K562 (cell line): ENCODE measurements around the gene CERS2. TPM values are rescaled to one million over a fixed set of nuclear protein-coding genes. Genes with fewer than 3 reads are reported as not detected.

ENCODE experiments used
- ATAC-seq: fragments of 200-7000 bp; cut with Tn5 transposase; 3 replicates; pipeline ENCODE4 v1.9.1; 2020; ENCODE audit warnings: moderate library complexity
- BruUV-seq: library from RNA; stranded (reverse); fragments of 400-500 nt; replicated peaks from 2 replicates; lab custom pipeline; 2021; lab: Mats Ljungman, UMichigan
- CTCF ChIA-PET: fragments of 300-600 bp; formaldehyde crosslinking; extraction: SDS; loops from one replicate; lab custom pipeline; 2021; ENCODE audit warnings: low intra/inter-chr PET ratio; lab: Yijun Ruan, JAX
- POLR2A ChIA-PET: fragments of 300-600, 350-650 bp; sonication (Branson Sonifier 250); formaldehyde crosslinking; extraction: SDS; loops from one replicate; lab custom pipeline; 2021; ENCODE audit warnings: antibody characterized with exemption, inconsistent platforms; lab: Yijun Ruan, JAX
- DNase-seq, 4 experiments: peaks; one replicate each; pipeline versions ENCODE4 v3.0.0 to v3.0.0-alpha.2; 2011 to 2018; ENCODE audit warnings: low spot score in 3 of 4, mixed read lengths in 3 of 4; ENCODE audit errors: extremely low read depth in 1 of 4
- FAIRE-seq: peaks from 2 replicates; lab custom pipeline; 2011; peaks lifted over from hg19 to GRCh38; lab: Jason Lieb, UNC
- H2AFZ ChIP-seq: 2 replicates; pipeline ENCODE4 v1.6.0; 2011; ENCODE audit warnings: low read depth, low read length, control low read depth, inconsistent platforms
- H3K27ac ChIP-seq: fragments of 200-600 bp; 3 replicates; pipeline ENCODE4 v1.8.0; 2011; ENCODE audit warnings: low read depth, mild to moderate bottlenecking, control low read depth, inconsistent platforms, low read length, moderate library complexity, mixed read lengths; ENCODE audit errors: extremely low read depth
- H3K27me3 ChIP-seq, 2 experiments: fragments of 300-600 bp in 1 of 2; 2 replicates in 1 of 2; 3 replicates in 1 of 2; pipeline versions ENCODE4 v1.6.0 to v1.8.0; 2011; ENCODE audit warnings: inconsistent platforms in 2 of 2, low read length in 2 of 2, mild to moderate bottlenecking in 1 of 2, mixed read lengths in 1 of 2, moderate library complexity in 1 of 2; ENCODE audit not compliant: control insufficient read depth in 2 of 2, insufficient read depth in 2 of 2
- H3K36me3 ChIP-seq: fragments of 300-600 bp; 3 replicates; pipeline ENCODE4 v1.8.0; 2011; ENCODE audit warnings: mild to moderate bottlenecking, low read length, inconsistent platforms; ENCODE audit not compliant: control insufficient read depth, insufficient read depth
- H3K4me1 ChIP-seq, 2 experiments: fragments of 200-600 bp in 1 of 2; replicated peaks in 1 of 2; 2 replicates in 1 of 2; 3 replicates in 1 of 2; pipeline versions ENCODE4 v1.5.1 to v1.8.0; 2011; ENCODE audit warnings: inconsistent platforms in 2 of 2, low read length in 2 of 2, mild to moderate bottlenecking in 1 of 2, mixed read lengths in 1 of 2, moderate library complexity in 1 of 2; ENCODE audit not compliant: control insufficient read depth in 2 of 2, insufficient read depth in 2 of 2
- H3K4me2 ChIP-seq: 2 replicates; pipeline ENCODE4 v1.6.1; 2011; ENCODE audit warnings: low read length, control low read depth, inconsistent platforms, mixed read lengths; ENCODE audit not compliant: insufficient read depth
- H3K4me3 ChIP-seq: fragments of 200-600 bp; sonication (generic), shearing (Covaris generic); 2 replicates; pipeline ENCODE4 v1.5.1; 2016; ENCODE audit warnings: control low read depth, inconsistent platforms
- H3K79me2 ChIP-seq: fragments of 200-600 bp; 3 replicates; pipeline ENCODE4 v1.8.0; 2011; ENCODE audit warnings: low read length, inconsistent platforms; ENCODE audit not compliant: control insufficient read depth, insufficient read depth
- H3K9ac ChIP-seq, 2 experiments: 2 replicates each; pipeline versions ENCODE4 v1.6.0 to v1.6.1; 2011; ENCODE audit warnings: low read depth in 2 of 2, low read length in 2 of 2, control low read depth in 1 of 2, inconsistent platforms in 1 of 2, mild to moderate bottlenecking in 1 of 2, mixed read lengths in 1 of 2; ENCODE audit not compliant: insufficient read depth in 1 of 2
- H3K9me1 ChIP-seq: one replicate; pipeline ENCODE4 v1.6.0; 2011; ENCODE audit warnings: inconsistent platforms, mild to moderate bottlenecking, low read length, moderate library complexity; ENCODE audit not compliant: control insufficient read depth, insufficient read depth
- H3K9me3 ChIP-seq: replicated peaks from 2 replicates; pipeline ENCODE4 v1.5.1; 2011; ENCODE audit warnings: low read depth, low read length, inconsistent platforms; ENCODE audit not compliant: control insufficient read depth, insufficient read depth
- H4K20me1 ChIP-seq: replicated peaks from 2 replicates; pipeline ENCODE4 v1.6.1; 2011; ENCODE audit warnings: low read length, inconsistent platforms, mixed read lengths; ENCODE audit not compliant: control insufficient read depth, insufficient read depth
- DACH1 ChIP-seq: fragments of 450-650 bp; IDR thresholded peaks from 2 replicates; pipeline ENCODE4 v1.6.1; 2018; ENCODE audit not compliant: partially characterized antibody
- FOXK2 ChIP-seq, 2 experiments: fragments of 450-650 bp; IDR thresholded peaks in 1 of 2; conservative IDR thresholded peaks in 1 of 2; 2 replicates each; pipeline ENCODE4 v1.6.1; 2016; ENCODE audit warnings: low read depth in 2 of 2, mild to moderate bottlenecking in 1 of 2
- MNT ChIP-seq, 2 experiments: fragments of 450-650 bp; conservative IDR thresholded peaks; 2 replicates each; pipeline ENCODE4 v1.6.1; 2017; ENCODE audit warnings: mild to moderate bottlenecking in 2 of 2, moderate library complexity in 2 of 2
- TAF7 ChIP-seq: fragments of 450-650 bp; IDR thresholded peaks from 2 replicates; pipeline ENCODE4 v1.6.1; 2016; ENCODE audit warnings: missing genetic modification characterization, missing compliant biosample characterization
- ZBTB5 ChIP-seq: fragments of 450-650 bp; IDR thresholded peaks from 2 replicates; pipeline ENCODE4 v1.6.1; 2017; ENCODE audit warnings: antibody characterized with exemption
- ZNF140 ChIP-seq: fragments of 250-450 bp; sonication (Bioruptor Pico); IDR thresholded peaks from 2 replicates; pipeline ENCODE4 v1.8.0; 2021; ENCODE audit warnings: moderate library complexity, mild to moderate bottlenecking, inconsistent platforms
- ZNF282 ChIP-seq: sonication (generic); formaldehyde crosslinking; IDR thresholded peaks from 2 replicates; pipeline ENCODE4 v1.8.1; 2023; ENCODE audit warnings: missing genetic modification reagents
- ZNF592 ChIP-seq: fragments of 450-650 bp; IDR thresholded peaks from 2 replicates; pipeline ENCODE4 v1.6.1; 2017; ENCODE audit warnings: antibody characterized with exemption, mild to moderate bottlenecking
- ZNF77 ChIP-seq: fragments of 250-450 bp; sonication (Bioruptor Pico); IDR thresholded peaks from 2 replicates; pipeline ENCODE4 v1.5.0; 2020
- WGBS: fragments of 100-300 bp; shearing (Covaris generic); methylation state at CpG from one replicate; pipeline ENCODE4 v1.1.6; 2016; ENCODE audit warnings: low coverage, mixed read lengths; ENCODE audit not compliant: insufficient coverage; ENCODE audit errors: missing lambda C conversion rate; 5-methylcytosine and 5-hydroxymethylcytosine counted together
- in situ Hi-C: fragments of 300-500 bp; cut with MboI; formaldehyde crosslinking; loops from 4 replicates; pipeline ENCODE4 v1.15.0; 2018; ENCODE audit warnings: inconsistent platforms, mixed read lengths
- intact Hi-C: fragments of 100-400 bp; cut with micrococcal nuclease; formaldehyde crosslinking; loops from 2 replicates; pipeline ENCODE4 v1.14.2; 2022
- polyA plus RNA-seq, 8 experiments: library from polyadenylated mRNA; depleted of rRNA in 4 of 8; stranded (reverse) in 5 of 8; unstranded in 3 of 8; fragments of >200 nt; fragmentation: Nextera tagmentation in 2 of 8; fragmentation: Illumina TruSeq in 1 of 8; extraction: Ambion mirVana in 2 of 8; extraction: Trizol in 1 of 8; gene quantifications; 2 replicates each; pipeline versions ENCODE4 v1.2.1 to v1.2.3, GENCODE V29; 2011 to 2014; ENCODE audit warnings: inconsistent platforms in 1 of 8, missing spikeins in 1 of 8
- total RNA-seq, 7 experiments: library from RNA; depleted of rRNA in 6 of 7; stranded (reverse); fragments of >200 nt in 6 of 7; fragmentation: Illumina TruSeq in 2 of 7; extraction: Trizol in 2 of 7; gene quantifications; 2 replicates each; pipeline versions ENCODE4 v1.2.1 to v1.2.3, GENCODE V29; 2011 to 2021; ENCODE audit warnings: low replicate concordance in 1 of 7

Gene CERS2
- total and polyA plus RNA-seq, 9 of the 15 experiments (the other 6 are each of a cell fraction or from before 2014, with no cell fraction given): 23.4 to 295 (median 132) TPM

GRCh38 chr1:150976401-150976821, 1.8 kb upstream of the CERS2 start:
- peak overlapping the region; percentile 52 for H2AFZ ChIP-seq
- no peaks in the 10 kb centered on the region for H3K9me3 ChIP-seq
- no peaks in the 10 kb centered on the region for H3K9me1 ChIP-seq
- ChIA-PET CTCF (interaction anchor here (0.7 kb wide), 1 partner anchor 54 kb away, joined by 5 read pairs; no protein-coding TSS in a partner anchor), POLR2A (interaction anchor here (0.8 to 4.3 kb wide), 12 partner anchors 9 to 720 kb away, joined by 3 to 58 read pairs (median 3); partner anchors contain the start of genes ARNT and MINDY1)
- H3K79me2 ChIP-seq: peaks cover 55% of the 10 kb centered on the region
- 1% methylated on average over 9 of the region's 9 CpGs for WGBS
- intact Hi-C loops: loop anchor here (5.0 to 10.0 kb wide), 3 partner anchors 362 to 429 kb away; partner anchors contain the start of gene ADAMTSL4
- DNase-seq (peak in 2 of 4 experiments; percentile 49 to 59), ATAC-seq (no peak), FAIRE-seq (no peak)
- in situ Hi-C loops: no loop called here
- peaks cover 15% of the 10 kb centered on the region; the same call in 2 of the 3 replicates for H3K36me3 ChIP-seq
- peak overlapping the region; percentile 63 for H3K4me3 ChIP-seq
- BruUV-seq: no TSS peak
- H3K27me3 ChIP-seq: no peaks in the 10 kb centered on the region
- peak overlapping the region; percentile 93 for H3K4me2 ChIP-seq
- peaks cover 50 to 64% of the 10 kb centered on the region in 2 experiments for H3K4me1 ChIP-seq
- peak overlapping the region; percentile 95 for H3K27ac ChIP-seq
- H4K20me1 ChIP-seq: peaks cover 20% of the 10 kb centered on the region
- H3K9ac ChIP-seq: peak overlapping the region; percentile 87 to 88
- TF ChIP-seq ZNF592 (no peak), MNT (conservative IDR thresholded peaks at IDR 0.05) (no peak), TAF7 (no peak), FOXK2 (conservative IDR thresholded peaks at IDR 0.05 in 1 of 2, IDR thresholded peaks at IDR 0.05 in 1 of 2; ENCODE audit: low read depth in 2 of 2) (peak in 1 of 2 experiments; percentile 31; a peak in 1 of 4 replicates), ZNF140 (no peak), ZNF77 (CRISPR knock-in tag) (no peak), ZBTB5 (0 out of 2 replicates have a peak, but pooled peaks have one; percentile 6), DACH1 (peak; percentile 17), ZNF282 (no peak)
